Right lung (tissue), 5 donors: Measurements from ENCODE around the gene ARID1A. TPM values are rescaled to one million over a fixed set of nuclear protein-coding genes. Genes with fewer than 3 reads are reported as not detected.
A peak's percentile ranks its signal among the peaks of the same experiment; 100 is the strongest.
"Not testable (repeated sequence)": the region's sequence is repeated elsewhere in the genome, so short reads cannot be mapped to it uniquely, and the experiment has no call there.

ENCODE experiments used
- DNase-seq, 2 donors: peaks; one replicate each; pipeline ENCODE4 v3.0.0-alpha.2; 2013
- polyA plus RNA-seq, 5 donors: library from polyadenylated mRNA; unstranded; fragments of 120-200 nt; gene quantifications; one replicate each; pipeline versions ENCODE4 v1.2.1 to v1.2.3, GENCODE V29; 2013; ENCODE audit warnings: inconsistent platforms in 1 of 5, low replicate concordance in 1 of 5; ENCODE audit not compliant: insufficient read length in 5 of 5, insufficient read depth in 1 of 5

The ARID1A gene
- polyA plus RNA-seq, 5 donors = 78.6 to 106 (median 82.4) TPM

- DNase-seq = no peak
These were observed 29.1 kb downstream of the ARID1A start for GRCh38 chr1:26724926-26725325.

GRCh38 chr1:26725904-26726303, 30.1 kb downstream of the ARID1A start:
- DNase-seq = not testable (repeated sequence)

GRCh38 chr1:26726784-26727183, 31.0 kb downstream of the ARID1A start:
- DNase-seq = no peak

GRCh38 chr1:26727476-26727875, 31.7 kb downstream of the ARID1A start:
- no peak for DNase-seq

GRCh38 chr1:26728645-26729044, 32.8 kb downstream of the ARID1A start:
- no peak for DNase-seq

GRCh38 chr1:26729633-26730032, 33.8 kb downstream of the ARID1A start:
- no peak for DNase-seq

GRCh38 chr1:26730695-26731094, 34.9 kb downstream of the ARID1A start:
- DNase-seq = no peak

GRCh38 chr1:26731233-26731902, 35.6 kb downstream of the ARID1A start:
- DNase-seq = no peak

- DNase-seq = no peak
These were observed 37.6 kb downstream of the ARID1A start for GRCh38 chr1:26733392-26733791.

- DNase-seq = no peak
These were observed 38.2 kb downstream of the ARID1A start for GRCh38 chr1:26733982-26734381.

GRCh38 chr1:26734501-26735058, 38.8 kb downstream of the ARID1A start:
- no peak for DNase-seq

- no peak for DNase-seq
These were observed 43.6 kb downstream of the ARID1A start for GRCh38 chr1:26739329-26739914.

- DNase-seq = no peak
These were observed 44.3 kb downstream of the ARID1A start for GRCh38 chr1:26740023-26740634.

- no peak for DNase-seq
These were observed 45.1 kb downstream of the ARID1A start for GRCh38 chr1:26740952-26741351.

GRCh38 chr1:26743426-26744059, 47.7 kb downstream of the ARID1A start:
- no peak for DNase-seq

- peak; percentile 23 to 40 for DNase-seq
These were observed 48.5 kb downstream of the ARID1A start for GRCh38 chr1:26744075-26744959.

- no peak for DNase-seq
These were observed 49.4 kb downstream of the ARID1A start for GRCh38 chr1:26745191-26745590.

GRCh38 chr1:26747048-26747447, 51.2 kb downstream of the ARID1A start:
- DNase-seq = no peak

- no peak for DNase-seq
These were observed 52.5 kb downstream of the ARID1A start for GRCh38 chr1:26748351-26748750.

- DNase-seq = no peak
These were observed 53.6 kb downstream of the ARID1A start for GRCh38 chr1:26749458-26749857.

- no peak for DNase-seq
These were observed 54.6 kb downstream of the ARID1A start for GRCh38 chr1:26750428-26750827.
